ENCODE results near the gene PGC.
"Not testable (repeated sequence)": the region's sequence is repeated elsewhere in the genome, so short reads cannot be mapped to it uniquely, and the experiment has no call there.

Gene PGC

GRCh38 chr6:41775293-41775882, 28.2 kb upstream of the PGC start:
- DNase-seq (ENCODE audit: low read depth): no peak

GRCh38 chr6:41774841-41775240, 27.6 kb upstream of the PGC start:
- no peak for DNase-seq (ENCODE audit: low read depth)

GRCh38 chr6:41771058-41771983, 24.1 kb upstream of the PGC start:
- DNase-seq (ENCODE audit: low read depth): no peak

- no peak for DNase-seq (ENCODE audit: low read depth)
Observed at GRCh38 chr6:41770381-41771057, 23.3 kb upstream of the PGC start.

GRCh38 chr6:41769376-41769775, 22.2 kb upstream of the PGC start:
- no peak for DNase-seq (ENCODE audit: low read depth)

GRCh38 chr6:41768545-41769308, 21.5 kb upstream of the PGC start:
- DNase-seq (ENCODE audit: low read depth): no peak

- DNase-seq (ENCODE audit: low read depth): no peak
Observed at GRCh38 chr6:41767112-41767833, 20.1 kb upstream of the PGC start.

GRCh38 chr6:41766043-41766664, 19.0 kb upstream of the PGC start:
- DNase-seq (ENCODE audit: low read depth): not testable (repeated sequence)

- no peak for DNase-seq (ENCODE audit: low read depth)
Observed at GRCh38 chr6:41763470-41763869, 16.3 kb upstream of the PGC start.

GRCh38 chr6:41759905-41760579, 12.8 kb upstream of the PGC start:
- no peak for DNase-seq (ENCODE audit: low read depth)

GRCh38 chr6:41759106-41759904, 12.1 kb upstream of the PGC start:
- DNase-seq (ENCODE audit: low read depth): no peak

- DNase-seq (ENCODE audit: low read depth): no peak
Observed at GRCh38 chr6:41758641-41759035, 11.4 kb upstream of the PGC start.

GRCh38 chr6:41757931-41758640, 10.9 kb upstream of the PGC start:
- no peak for DNase-seq (ENCODE audit: low read depth)

- no peak for DNase-seq (ENCODE audit: low read depth)
Observed at GRCh38 chr6:41757271-41757670, 10.1 kb upstream of the PGC start.

- no peak for DNase-seq (ENCODE audit: low read depth)
Observed at GRCh38 chr6:41756354-41756753, 9.2 kb upstream of the PGC start.

GRCh38 chr6:41755895-41756294, 8.7 kb upstream of the PGC start:
- no peak for DNase-seq (ENCODE audit: low read depth)

GRCh38 chr6:41750374-41750773, 3.2 kb upstream of the PGC start:
- DNase-seq (ENCODE audit: low read depth): no peak

- DNase-seq (ENCODE audit: low read depth): no peak
Observed at GRCh38 chr6:41748542-41748941, 1.3 kb upstream of the PGC start.

- no peak for DNase-seq (ENCODE audit: low read depth)
Observed at GRCh38 chr6:41748102-41748477, 893 bp upstream of the PGC start.
